ENCODE data around the gene JMJD1C.

- TF ChIP-seq CTCF (IDR thresholded peaks at IDR 0.05), result no peak
- no peak for TF ChIP-seq POLR2A (IDR thresholded peaks at IDR 0.05)
Observed at GRCh38 chr10:63273577-63273976, 192.2 kb downstream of the JMJD1C start.
